Stimulated activated naive CD8-positive, alpha-beta T cell treated with anti-CD3 and anti-CD28 coated beads, Interleukin-15, Interleukin-2, amounts not matched to agents 100 ng/mL and 50 ng/mL, for 24 hours (primary cell): ENCODE measurements around the gene C14orf119.

Experiments
- H3K27ac Mint-ChIP-seq: one replicate; pipeline ENCODE4 v1.8.0; 2021; ENCODE audit warnings: mild to moderate bottlenecking, mixed read lengths
- H3K27me3 Mint-ChIP-seq: one replicate; pipeline ENCODE4 v1.8.0; 2021; ENCODE audit warnings: mixed read lengths
- H3K36me3 Mint-ChIP-seq: one replicate; pipeline ENCODE4 v1.8.0; 2021; ENCODE audit warnings: low read depth, mixed read lengths
- H3K4me1 Mint-ChIP-seq: one replicate; pipeline ENCODE4 v1.8.0; 2021; ENCODE audit warnings: low read depth, mixed read lengths
- H3K4me3 Mint-ChIP-seq: one replicate; pipeline ENCODE4 v1.8.0; 2021; ENCODE audit warnings: mild to moderate bottlenecking, mixed read lengths
- H3K9me3 Mint-ChIP-seq: one replicate; pipeline ENCODE4 v1.8.0; 2021; ENCODE audit warnings: mixed read lengths

C14orf119 gene, protein sequence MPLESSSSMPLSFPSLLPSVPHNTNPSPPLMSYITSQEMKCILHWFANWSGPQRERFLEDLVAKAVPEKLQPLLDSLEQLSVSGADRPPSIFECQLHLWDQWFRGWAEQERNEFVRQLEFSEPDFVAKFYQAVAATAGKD

DNA sequence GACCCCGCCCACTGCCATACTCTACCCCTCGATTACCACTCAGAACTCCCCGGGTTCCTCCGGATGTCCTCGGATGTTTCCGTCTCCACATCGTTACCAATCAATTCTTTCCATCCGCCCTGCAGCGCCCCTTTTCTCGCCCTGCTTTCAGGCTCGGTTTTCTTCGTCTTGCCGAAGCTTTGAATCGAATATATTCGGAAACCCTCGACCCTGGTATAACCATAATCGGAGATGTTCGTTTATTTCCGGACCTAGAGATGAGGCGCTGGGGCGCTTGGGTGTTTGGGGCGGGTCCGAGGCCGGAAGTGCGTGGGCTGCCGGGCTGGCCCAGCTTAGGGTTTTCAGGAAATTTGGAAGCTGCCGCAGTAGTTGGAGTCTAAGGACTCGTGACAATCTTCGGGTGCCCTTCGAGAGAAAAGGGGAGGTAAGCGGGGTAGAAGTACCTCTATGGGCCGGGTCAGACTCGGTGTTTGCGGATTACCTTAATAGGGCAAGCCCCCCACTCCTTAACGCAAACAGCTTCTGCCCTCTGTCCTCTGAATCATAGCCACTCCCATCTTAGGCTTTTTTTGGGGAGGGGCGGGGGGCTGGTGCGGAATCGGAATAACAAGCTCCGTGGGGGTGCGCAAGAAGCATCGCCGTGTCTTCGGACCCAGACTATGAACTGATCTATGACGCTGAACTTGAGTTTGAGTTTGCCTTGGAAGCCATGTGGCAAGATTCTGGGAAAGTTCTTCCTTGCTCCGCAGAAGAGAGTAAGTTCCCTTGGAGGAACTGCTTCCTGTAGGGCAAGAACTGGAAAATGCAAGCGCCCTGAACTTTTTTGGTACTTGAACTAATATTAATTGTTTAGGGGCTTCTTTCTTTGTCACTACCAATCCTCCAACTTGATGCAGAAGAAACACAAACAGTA lies at the start of gene C14orf119:
Gene C14orf119 (plus strand): TSS at position 310 of the 913 bp plus-strand sequence. CDS start 2,154 bp downstream, outside the sequence.
- Mint-ChIP-seq H3K27ac (no peak within 1 kb of the TSS), H3K9me3 (no peaks in the 10 kb centered on the region), H3K4me3 (no peak within 1 kb of the TSS), H3K36me3 (peaks cover 44% of the 10 kb centered on the region), H3K27me3 (no peaks in the 10 kb centered on the region), H3K4me1 (peaks cover 24% of the 10 kb centered on the region)

DNA sequence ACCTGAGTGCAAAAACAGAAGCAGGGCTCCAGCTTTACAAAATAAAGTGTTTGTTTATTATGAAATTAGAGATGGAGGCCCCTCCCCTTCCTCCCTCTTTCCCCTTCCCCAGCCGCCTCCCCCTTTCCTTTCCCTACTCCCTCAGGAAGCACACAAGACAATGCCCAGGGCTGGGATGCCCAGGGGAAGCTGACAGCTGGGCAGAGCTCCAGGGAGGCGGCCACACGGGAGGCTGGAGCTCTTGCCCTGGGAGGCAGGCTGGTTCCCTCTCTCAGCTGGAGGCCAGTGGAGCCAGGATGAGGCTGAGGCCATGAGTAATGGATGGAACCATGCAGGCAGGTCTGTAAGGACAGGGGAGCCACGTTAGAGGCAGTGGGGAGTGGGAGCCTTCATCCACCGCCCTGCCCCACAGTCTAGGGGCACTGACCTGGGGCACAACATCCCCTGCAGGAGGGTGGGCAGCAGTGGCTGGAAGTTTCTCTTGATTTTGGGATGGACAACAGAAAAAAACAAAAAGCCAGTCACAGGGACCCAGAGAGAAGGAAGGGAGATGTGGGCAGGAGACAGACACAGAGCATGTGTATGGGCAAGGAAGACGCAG lies 48.2 kb upstream of the C14orf119 start:
- Mint-ChIP-seq H3K36me3 (no peaks in the 10 kb centered on the region), H3K4me3 (no peak overlapping the region), H3K27me3 (no peaks in the 10 kb centered on the region), H3K27ac (no peak overlapping the region), H3K4me1 (no peaks in the 10 kb centered on the region), H3K9me3 (no peaks in the 10 kb centered on the region)

DNA sequence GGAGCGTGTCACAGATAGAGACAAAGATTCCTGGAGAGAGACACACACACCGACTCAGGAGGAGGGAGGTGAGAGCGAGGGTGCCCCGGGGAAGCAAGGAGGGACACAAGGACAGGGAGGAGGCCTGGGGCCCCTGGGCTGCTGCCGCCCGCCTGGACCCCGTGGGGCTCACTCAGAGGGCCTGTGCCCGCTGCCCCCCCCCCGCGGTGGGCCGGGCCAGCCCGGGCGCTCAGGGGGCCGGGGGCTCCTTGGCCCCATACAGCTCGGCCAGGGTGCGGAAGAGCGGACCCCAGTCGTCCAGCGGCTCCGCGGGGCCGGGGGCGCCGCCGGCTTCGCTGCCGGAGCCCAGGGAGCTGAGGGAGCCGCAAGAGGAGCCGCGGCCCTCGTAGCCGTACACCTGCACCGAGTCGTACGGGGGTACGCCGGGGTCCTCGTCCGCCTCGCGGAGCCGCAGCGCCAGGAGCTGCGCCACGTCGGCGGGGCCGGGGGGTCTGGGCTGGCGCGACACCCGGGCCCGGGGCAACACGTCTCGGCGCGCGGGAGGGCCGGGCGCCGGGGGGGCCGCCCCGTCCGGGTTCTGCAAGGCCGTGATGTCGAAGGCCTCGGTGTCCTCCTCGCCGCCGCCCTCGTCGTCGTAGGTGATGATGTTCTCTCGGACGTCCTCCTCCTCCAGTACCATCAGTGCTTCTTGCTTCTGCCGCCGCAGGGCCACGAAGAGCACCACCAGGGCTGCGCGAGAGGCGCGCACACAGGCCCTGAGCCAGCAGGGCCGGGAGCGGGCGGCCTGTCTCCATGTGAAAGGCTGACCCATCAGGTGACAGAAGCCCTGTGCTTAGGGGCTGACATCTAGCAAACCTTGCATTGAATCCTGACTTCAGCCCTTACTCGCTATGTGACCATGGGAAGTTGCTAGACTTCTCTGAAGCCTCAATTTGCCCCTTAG lies 47.3 kb upstream of the C14orf119 start:
- no peaks in the 10 kb centered on the region for H3K36me3 Mint-ChIP-seq
- H3K4me1 Mint-ChIP-seq = no peaks in the 10 kb centered on the region
- peak overlapping the region; percentile 2 for H3K27ac Mint-ChIP-seq
- no peak overlapping the region for H3K4me3 Mint-ChIP-seq
- no peaks in the 10 kb centered on the region for H3K27me3 Mint-ChIP-seq
- no peaks in the 10 kb centered on the region for H3K9me3 Mint-ChIP-seq

DNA sequence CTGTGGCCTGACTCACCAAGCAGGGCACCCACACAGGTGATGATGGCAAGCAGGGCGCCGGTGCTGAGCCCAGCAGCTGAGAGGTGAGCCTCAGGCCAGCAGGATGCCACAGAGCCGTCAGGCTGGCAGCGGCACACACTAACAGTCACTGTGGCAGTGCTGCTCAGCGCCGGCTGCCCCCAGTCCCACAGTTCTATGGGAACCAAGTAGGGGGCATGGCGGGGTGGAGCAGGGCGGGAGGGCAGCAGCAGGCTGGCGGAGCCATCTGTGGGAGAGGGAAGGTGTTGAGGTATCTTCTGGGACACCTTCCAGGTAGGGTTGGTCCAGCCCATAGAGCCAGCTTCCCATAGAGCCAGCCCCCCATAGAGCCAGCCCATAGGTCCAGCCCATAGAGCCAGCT lies 46.3 kb upstream of the C14orf119 start:
- Mint-ChIP-seq H3K27me3 (no peaks in the 10 kb centered on the region), H3K36me3 (no peaks in the 10 kb centered on the region), H3K4me1 (no peaks in the 10 kb centered on the region), H3K27ac (no peak overlapping the region), H3K9me3 (no peaks in the 10 kb centered on the region), H3K4me3 (no peak overlapping the region)

DNA sequence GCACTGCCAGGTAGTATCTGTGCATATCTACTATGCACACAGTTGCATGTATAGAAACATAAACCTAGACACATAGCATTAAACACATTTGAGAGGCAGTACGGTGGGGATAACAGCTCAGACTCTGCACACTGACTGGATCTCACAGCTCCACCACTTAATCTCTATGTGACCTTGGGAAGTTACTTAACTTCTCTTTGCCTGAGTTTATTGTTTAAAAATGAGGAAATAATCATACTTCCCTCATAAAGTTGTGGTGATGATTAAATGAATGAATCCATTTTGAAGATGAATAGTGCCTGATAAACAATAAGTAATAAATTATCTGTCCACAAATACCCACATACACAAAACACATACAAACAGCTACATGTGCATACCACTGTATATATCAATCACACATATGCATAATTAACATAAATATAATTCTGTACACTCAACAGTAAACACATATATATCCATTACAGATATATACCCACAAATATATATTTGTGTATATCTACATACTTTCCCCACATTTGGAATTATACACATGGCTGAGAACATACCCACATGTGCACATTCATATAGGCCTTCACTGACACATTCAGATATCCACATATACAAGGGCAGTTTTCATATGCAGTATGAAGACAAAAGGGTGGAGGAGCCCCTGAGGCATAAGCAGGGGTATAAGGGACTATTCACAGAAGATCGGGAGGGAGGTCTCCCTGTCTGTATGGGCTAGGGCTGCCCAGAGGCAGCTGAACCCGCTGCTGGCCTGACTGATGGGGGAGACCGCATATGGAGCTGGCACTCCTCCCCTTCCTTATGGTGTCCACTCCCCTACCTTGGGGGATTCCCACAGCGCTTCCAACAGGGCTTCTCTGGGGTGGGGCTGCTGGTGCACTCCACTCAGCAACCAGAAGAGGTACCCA lies 43.9 kb upstream of the C14orf119 start:
- H3K27ac Mint-ChIP-seq = no peak overlapping the region
- H3K4me3 Mint-ChIP-seq = no peak overlapping the region
- H3K4me1 Mint-ChIP-seq = peaks cover 6% of the 10 kb centered on the region
- H3K9me3 Mint-ChIP-seq = no peaks in the 10 kb centered on the region
- peaks cover 2% of the 10 kb centered on the region for H3K27me3 Mint-ChIP-seq
- H3K36me3 Mint-ChIP-seq = no peaks in the 10 kb centered on the region

DNA sequence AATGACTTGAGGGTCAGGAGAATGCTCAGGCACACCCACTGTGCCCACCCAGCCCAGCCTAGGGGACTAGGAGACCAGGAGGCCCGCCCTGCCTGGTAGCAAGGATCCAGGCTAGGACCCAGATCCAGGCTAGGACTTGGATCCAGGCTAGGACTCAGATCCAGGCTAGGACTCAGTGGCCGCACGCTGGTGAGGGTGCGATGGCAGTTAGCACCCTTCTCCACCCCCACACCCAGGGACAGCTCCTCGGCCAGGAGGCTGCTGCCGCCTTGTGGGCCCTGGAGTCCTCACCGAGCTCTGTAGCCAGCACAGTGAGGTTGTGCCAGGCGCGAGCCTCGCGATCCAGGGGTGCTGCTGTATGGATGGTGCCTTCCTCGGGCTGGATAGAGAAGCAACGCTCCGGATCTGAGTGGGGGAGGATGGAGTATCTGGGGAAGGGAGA lies 43.1 kb upstream of the C14orf119 start:
- Mint-ChIP-seq H3K27ac (no peak overlapping the region), H3K27me3 (peaks cover 5% of the 10 kb centered on the region), H3K4me3 (no peak overlapping the region), H3K4me1 (peaks cover 13% of the 10 kb centered on the region), H3K36me3 (no peaks in the 10 kb centered on the region), H3K9me3 (no peaks in the 10 kb centered on the region)

DNA sequence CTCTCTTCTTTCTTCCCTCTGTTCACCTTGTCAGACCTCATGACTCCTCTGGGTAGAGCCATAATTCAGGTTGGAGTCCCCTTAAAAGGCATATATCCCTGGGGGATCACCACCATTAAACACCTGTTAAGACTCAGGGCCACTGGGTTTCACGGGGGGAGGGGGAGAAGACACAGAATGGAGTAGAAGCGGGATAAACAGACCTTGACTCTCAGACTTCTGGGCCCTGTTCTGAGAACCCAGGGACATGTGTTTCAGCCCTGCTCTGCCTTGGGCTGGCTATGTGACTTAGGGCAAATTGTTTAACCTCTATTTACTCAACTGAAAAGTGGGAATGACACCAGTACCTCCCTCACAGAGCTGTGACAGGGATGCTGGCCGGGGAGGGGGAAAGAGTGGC lies 42.6 kb upstream of the C14orf119 start:
- peaks cover 13% of the 10 kb centered on the region for H3K4me1 Mint-ChIP-seq
- no peak overlapping the region for H3K27ac Mint-ChIP-seq
- no peak overlapping the region for H3K4me3 Mint-ChIP-seq
- H3K9me3 Mint-ChIP-seq = no peaks in the 10 kb centered on the region
- H3K36me3 Mint-ChIP-seq = no peaks in the 10 kb centered on the region
- H3K27me3 Mint-ChIP-seq = peaks cover 5% of the 10 kb centered on the region

DNA sequence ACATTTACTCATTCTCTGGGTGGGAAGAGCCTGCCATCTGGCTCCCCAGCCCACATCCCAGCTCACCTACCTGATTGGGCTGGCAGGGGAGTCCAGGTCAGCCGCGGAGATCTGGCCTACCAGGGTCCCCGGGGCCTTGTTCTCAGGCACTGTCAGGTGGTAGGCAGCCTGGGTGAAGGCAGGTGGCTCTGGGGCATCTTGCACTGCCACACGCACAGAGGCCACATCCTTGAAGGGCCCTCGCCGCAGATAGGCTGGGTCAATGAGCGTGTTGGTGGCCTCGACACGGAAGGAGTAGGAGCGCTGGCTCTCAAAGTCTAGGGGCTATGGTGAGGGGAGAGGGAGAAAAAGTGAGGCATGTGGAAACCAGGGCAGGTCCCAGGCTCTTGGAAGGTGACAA lies 41.9 kb upstream of the C14orf119 start:
- peaks cover 4% of the 10 kb centered on the region for H3K36me3 Mint-ChIP-seq
- H3K4me3 Mint-ChIP-seq = no peak overlapping the region
- no peak overlapping the region for H3K27ac Mint-ChIP-seq
- H3K27me3 Mint-ChIP-seq = peaks cover 5% of the 10 kb centered on the region
- no peaks in the 10 kb centered on the region for H3K9me3 Mint-ChIP-seq
- H3K4me1 Mint-ChIP-seq = peaks cover 19% of the 10 kb centered on the region

DNA sequence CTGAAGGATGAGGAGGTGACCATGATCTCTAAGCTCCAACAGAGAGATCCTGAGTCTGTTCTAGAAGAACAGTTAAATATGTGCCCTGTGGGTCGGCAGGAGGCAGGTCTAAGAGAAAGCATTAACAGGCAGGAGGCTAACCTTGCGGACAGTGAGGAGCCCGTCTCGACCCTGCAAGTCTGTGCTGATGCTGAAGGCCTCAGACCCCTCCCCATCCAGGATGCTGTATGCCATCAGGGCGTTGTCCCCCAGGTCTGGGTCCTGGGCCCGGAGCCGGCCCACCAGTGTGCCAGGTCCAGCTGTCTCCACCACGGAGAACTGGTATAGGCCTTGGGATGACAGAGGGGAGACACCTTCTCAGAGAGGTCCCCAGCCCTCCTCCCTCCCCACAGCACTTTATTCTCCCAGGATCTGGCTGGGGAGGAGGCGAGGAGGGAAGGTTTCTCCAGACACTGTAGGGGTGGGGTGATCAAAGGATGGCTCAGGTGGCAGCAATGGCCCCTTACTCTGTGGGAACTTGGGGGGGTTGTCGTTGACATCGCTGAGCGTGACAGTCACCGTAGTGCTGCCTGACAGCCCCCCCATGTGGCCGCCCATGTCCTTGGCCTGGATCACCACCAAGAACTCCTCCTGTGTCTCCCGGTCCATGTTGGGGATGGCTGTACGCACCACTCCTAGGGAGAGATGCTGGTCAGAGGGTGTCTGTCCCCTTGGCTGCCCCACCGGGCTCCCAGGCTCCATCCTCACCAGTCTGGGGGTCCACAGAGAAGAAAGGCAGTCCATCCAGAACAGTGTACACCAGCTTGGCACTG lies 41.1 kb upstream of the C14orf119 start:
- H3K27me3 Mint-ChIP-seq = peaks cover 5% of the 10 kb centered on the region
- peaks cover 19% of the 10 kb centered on the region for H3K4me1 Mint-ChIP-seq
- no peak overlapping the region for H3K4me3 Mint-ChIP-seq
- H3K27ac Mint-ChIP-seq = no peak overlapping the region
- H3K9me3 Mint-ChIP-seq = no peaks in the 10 kb centered on the region
- H3K36me3 Mint-ChIP-seq = peaks cover 7% of the 10 kb centered on the region

DNA sequence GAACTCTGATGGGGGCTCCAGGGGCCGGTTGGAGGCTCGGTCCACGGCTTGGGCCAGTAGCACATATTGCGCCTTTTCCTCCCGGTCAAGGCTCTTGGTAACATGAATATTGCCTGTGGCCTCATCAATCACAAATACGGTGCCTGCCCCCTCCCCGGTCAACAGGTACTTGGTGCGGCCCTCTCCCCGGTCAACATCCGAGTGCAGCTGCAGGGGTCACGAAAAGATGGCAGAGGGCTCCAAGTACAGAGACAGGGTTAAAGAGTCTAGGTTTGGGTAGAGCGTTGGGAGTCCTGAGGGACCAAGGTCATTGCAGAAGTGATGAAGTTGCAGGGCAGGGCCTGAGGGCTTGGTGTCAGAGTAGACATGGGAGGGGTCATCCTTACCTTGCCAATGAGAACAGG lies 40.2 kb upstream of the C14orf119 start:
- Mint-ChIP-seq H3K27me3 (peaks cover 5% of the 10 kb centered on the region), H3K27ac (no peak overlapping the region), H3K36me3 (peaks cover 13% of the 10 kb centered on the region), H3K9me3 (no peaks in the 10 kb centered on the region), H3K4me3 (no peak overlapping the region), H3K4me1 (peaks cover 19% of the 10 kb centered on the region)

DNA sequence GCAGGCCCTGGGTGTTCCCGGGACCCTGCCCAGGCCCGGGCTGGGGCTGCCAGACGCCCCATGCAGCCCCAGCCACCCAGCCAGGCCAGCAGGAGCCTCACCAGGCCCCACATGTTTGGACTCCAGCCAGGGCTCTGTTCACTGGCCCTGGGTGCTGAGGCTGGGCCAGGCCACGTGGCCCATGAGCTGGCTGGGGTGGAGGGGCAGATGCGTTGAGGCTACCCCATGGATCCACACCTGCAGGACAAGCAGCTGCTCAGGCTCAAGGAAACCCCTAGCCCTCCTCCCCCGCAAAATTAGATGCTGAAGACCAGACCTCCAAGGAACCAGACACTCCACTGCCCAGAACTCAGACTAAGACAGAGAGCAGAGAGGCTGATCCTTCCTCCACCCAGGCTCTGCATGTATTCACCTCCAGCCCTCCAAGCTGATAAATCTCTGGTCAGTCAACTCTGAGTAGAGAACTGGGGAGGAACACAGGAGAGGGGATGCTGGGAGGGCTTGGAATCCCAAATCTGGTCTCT lies 39.6 kb upstream of the C14orf119 start:
- H3K36me3 Mint-ChIP-seq = peaks cover 17% of the 10 kb centered on the region
- peaks cover 19% of the 10 kb centered on the region for H3K4me1 Mint-ChIP-seq
- no peaks in the 10 kb centered on the region for H3K9me3 Mint-ChIP-seq
- no peak overlapping the region for H3K27ac Mint-ChIP-seq
- peak overlapping the region; percentile 69 for H3K4me3 Mint-ChIP-seq
- peaks cover 5% of the 10 kb centered on the region for H3K27me3 Mint-ChIP-seq

DNA sequence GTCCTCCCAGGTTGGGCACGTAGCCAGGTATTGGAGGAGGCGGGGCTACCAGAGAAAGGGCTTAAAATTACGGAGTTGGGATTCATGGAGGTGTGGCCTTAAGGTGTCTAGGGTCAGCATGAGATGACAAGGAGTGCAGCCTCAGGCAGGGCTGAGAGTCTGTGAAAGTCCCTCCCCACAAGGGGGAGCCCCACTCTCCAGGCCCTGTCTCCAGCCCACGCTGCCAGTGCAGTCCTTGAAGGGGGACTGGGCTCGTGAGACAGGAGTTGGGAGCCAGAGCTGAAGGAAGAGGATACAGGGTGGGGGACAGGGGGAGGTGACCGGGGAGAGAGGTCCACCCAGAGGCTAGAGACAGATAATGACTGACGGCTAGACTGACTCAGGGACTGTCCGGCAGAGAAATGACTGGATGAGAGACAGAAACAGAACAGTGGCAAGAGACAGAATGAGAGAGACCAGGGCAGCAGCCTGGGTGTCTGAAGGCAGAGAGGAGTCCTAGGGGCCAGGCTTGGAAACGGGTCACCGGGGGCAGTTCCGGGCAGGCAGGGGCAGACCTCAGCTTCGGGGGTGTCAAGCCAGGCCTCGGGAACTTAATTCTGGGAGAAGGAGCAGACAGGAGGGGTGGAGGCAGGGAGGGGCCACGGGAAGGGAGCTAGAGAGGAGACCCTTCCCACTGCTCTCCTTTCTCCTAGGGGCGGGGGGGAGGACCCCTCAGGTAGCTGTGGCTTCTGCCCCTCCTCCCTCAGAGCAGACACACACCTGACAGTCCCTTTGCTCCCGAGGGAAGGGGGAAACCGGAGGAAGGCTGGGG lies 39.0 kb upstream of the C14orf119 start:
- H3K9me3 Mint-ChIP-seq = no peaks in the 10 kb centered on the region
- H3K36me3 Mint-ChIP-seq = peaks cover 23% of the 10 kb centered on the region
- H3K27ac Mint-ChIP-seq = no peak overlapping the region
- peaks cover 5% of the 10 kb centered on the region for H3K27me3 Mint-ChIP-seq
- H3K4me3 Mint-ChIP-seq = peak overlapping the region; percentile 69
- peaks cover 19% of the 10 kb centered on the region for H3K4me1 Mint-ChIP-seq
